HG02943 (cell line): ENCODE measurements around the gene TKT.

Experiments used
- ATAC-seq: cut with Tn5 transposase; IDR thresholded peaks from one replicate; pipeline ENCODE4 v1.9.1; 2021; ENCODE audit warnings: mild to moderate bottlenecking, low read depth, moderate library complexity; ENCODE audit not compliant: unreplicated experiment

The TKT gene

DNA sequence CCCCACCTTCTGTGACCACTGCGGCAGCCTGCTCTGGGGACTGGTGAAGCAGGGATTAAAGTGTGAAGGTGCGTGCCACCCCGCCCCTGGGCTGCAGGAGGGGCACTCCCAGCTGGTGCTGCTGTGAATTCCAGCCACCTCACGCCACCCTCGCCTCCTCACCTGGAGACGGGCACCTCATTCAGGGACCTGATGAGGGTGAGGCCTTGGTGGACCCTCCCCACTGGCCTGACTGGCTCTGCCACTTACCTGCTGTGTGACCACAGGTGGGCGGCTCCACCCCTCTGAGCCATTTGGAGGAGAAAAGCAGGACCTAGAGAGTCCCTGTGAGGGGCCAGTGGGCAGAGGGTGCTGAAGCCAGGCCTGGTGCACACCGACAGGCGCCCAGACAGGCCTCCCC lies 72.3 kb downstream of the TKT start:
- ATAC-seq, result no peak

DNA sequence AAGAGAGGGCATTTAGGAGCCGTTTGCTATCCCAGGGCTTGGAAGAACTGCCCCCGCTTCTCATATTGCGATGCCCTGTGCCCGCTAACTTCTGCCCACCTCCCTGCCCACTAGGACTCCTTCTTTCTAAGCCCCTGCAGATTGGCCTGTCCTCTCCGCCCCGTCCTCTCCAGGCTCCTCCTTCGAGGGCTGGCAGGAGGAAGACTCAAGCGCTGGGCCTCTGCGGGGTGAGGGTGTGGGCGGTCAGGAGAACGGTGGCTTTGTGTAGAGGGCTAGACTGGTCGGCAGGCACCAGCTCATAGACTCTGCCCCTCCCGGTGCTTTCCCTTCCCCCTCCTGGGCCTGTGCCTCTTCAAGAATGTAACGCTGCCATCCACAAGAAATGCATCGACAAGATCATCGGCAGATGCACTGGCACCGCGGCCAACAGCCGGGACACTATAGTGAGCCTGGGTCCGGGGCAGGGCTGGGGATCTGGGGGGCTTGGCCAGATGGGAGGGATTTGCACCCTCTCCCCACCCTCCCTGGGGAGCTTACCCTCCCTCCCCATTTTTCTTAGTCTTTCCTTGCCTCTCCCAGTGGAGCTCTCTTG lies 73.0 kb downstream of the TKT start:
- ATAC-seq, result no peak

DNA sequence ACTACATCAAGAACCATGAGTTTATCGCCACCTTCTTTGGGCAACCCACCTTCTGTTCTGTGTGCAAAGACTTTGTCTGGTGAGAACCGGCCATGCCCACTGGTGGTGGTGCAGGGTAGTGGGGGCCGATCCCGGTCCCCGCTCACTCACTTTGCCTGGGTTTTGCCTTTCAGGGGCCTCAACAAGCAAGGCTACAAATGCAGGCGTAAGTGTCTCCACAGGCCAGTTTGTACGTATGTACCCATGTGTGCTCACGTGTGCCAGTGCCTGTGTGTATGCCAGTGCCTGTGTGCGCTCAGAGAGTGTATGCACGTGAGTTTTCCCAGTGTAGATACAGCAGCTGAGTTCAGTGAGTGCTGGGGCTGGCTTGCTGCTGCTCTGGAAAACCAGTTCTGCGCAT lies 74.3 kb downstream of the TKT start:
- no peak for ATAC-seq

DNA sequence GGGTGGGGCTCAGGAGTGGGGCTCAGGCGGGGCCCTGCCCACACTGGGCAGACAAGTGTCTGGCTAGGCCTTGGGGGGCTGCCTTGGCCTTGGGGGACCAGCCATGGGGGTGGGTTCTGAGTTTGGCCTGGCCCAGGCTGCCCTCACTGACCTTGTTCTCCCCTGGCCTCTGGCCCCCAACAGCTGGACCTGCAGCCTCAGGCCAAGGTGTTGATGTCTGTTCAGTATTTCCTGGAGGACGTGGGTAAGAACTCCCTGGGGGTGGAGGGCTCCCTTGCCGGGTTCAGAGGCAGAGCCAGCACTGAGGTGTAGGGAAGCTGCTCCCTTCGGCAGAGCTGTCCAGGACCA lies 74.8 kb downstream of the TKT start:
- ATAC-seq, result peak; percentile 6

DNA sequence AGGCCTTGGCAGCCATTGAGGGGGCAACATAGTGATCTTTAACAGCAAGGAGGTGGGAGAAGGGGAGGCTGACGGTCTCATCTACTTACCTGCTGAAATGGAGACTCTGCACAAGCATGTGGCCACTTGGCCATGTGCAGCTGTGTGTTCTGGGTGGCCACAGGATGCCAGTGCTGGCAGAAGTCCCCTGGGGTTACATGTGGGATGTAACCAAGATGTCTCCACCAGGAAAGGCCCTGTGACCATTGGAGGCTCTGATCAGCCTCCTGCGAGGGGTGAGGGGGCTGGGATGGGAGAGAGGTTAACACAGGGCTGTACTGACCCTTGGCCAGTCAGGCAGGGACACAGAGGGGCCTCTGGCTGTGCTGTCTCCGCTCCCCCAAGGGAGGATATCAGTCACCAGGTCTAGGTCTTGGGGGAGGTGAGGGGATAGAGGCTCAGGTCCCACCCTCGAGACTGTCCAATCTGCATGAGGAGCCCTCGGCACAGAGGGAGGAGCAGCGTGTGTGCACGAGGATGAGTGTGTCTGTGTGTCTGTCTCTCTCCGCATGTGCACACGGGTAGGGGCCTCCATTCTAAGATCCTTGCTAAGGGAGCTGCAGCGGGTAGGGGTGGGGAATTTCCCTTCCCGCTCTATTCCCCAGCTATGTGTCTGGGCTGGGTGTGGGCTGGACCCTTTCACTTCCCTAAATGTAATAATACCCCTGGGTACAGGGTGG lies 75.4 kb downstream of the TKT start:
- ATAC-seq, result peak; percentile 91

DNA sequence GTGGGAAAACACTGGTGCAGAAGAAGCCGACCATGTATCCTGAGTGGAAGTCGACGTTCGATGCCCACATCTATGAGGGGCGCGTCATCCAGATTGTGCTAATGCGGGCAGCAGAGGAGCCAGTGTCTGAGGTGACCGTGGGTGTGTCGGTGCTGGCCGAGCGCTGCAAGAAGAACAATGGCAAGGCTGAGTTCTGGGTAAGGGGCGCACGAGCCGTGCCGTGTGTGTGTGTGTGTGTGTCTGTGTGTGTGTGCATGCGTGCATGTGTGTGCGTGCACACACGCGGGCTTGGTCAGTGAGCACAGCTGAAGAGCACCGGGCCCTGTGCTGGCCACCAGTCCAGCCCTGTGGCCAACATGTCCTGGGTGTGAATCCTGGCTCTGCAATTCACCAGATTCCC lies 76.2 kb downstream of the TKT start:
- ATAC-seq, result no peak

DNA sequence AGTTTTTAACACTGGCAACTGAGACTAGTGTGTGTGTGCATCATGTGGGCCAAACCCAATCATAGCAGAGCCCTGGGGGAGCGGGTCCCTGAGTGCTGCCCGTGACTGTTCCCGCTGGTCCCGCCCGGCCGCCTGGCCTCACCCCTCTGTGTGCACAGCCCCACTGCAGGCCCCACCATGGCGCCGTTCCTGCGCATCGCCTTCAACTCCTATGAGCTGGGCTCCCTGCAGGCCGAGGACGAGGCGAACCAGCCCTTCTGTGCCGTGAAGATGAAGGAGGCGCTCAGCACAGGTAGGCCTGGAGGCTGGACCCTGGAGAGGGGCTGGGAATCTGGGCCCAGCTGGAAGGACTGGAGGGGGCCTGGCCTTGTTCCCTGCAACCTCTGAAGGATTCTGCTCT lies 77.6 kb downstream of the TKT start:
- no peak for ATAC-seq

DNA sequence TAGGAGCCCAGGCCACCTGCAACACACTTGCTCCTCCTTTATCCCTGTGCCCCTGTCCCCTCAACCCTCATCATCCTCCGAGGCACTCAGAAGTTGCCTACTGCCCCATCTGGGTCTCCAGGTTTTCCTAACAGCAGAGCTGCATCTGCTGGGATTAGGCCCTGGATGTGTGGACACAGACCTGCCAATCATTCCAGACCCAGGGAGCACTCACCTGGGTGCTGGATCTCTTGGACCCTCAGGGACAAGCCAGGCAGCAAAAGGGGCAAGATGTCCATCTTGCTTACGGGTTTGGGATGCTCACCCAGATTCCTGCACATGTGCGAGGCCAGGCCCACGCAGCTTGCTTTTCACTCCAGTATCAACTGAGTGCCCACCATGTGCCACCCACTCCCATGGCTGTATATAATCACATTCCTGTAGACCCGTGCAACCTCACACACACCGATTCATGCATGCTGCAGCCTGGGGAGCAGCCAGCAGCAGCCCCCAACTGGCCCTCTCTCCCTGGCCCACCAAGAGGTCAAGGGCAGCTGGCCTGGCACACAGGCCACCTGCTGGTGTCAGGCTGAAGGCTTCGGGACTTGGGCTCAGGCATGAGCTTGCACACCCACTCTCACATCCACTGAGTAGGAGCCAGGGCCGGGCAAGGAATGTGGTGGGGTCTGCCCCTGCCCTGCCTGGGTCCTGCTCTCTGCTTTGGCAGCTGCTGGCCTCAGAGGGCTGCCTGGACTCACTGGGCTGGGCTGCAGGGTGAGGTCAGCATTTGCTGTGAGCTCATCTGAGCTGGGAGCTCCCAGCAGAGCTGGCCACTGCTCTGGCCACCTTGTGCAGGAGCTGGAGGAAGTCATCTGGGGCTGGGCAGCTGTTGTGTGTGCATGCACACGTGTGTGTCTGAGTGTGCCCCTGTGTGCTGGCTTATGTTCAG lies 79.9 kb downstream of the TKT start:
- no peak for ATAC-seq
